ENCODE measurements around the gene SLC38A9.

- no peak for TF ChIP-seq CTCF (IDR thresholded peaks at IDR 0.05)
- TF ChIP-seq RFX5 (IDR thresholded peaks at IDR 0.05): no peak
- no peak for TF ChIP-seq POLR2AphosphoS2 (conservative IDR thresholded peaks at IDR 0.05; ENCODE audit: low read length)
- no peak for TF ChIP-seq MAZ (IDR thresholded peaks at IDR 0.05; ENCODE audit: borderline replicate concordance, low read depth, low read length)
- no peak for TF ChIP-seq EP300 (IDR thresholded peaks at IDR 0.05)
- TF ChIP-seq KDM1A (IDR thresholded peaks at IDR 0.05; ENCODE audit: low read depth): no peak
These were observed 37.3 kb upstream of the SLC38A9 start for GRCh38 chr5:55749387-55749786.

Measured in A549 (cell line).